B cell (primary cell): ENCODE measurements around the gene DUSP7. TPM values are rescaled to one million over a fixed set of nuclear protein-coding genes. Genes with fewer than 3 reads are reported as not detected.

Experiments used
- ATAC-seq: fragments of 200-7000 bp; cut with Tn5 transposase; one replicate; pipeline ENCODE4 v1.10.0; 2021; ENCODE audit warnings: low read depth, mild to moderate bottlenecking, moderate number of reproducible peaks, moderate library complexity
- CTCF ChIA-PET: fragments of 350-600 bp; sonication (Branson Sonifier 250); formaldehyde crosslinking; loops from one replicate; lab custom pipeline; 2021; ENCODE audit warnings: antibody characterized with exemption, inconsistent platforms; lab: Charles Lee
- POLR2A ChIA-PET: fragments of 350-600 bp; sonication (Branson Sonifier 250); formaldehyde crosslinking; loops from one replicate; lab custom pipeline; 2021; ENCODE audit warnings: antibody characterized with exemption; lab: Charles Lee
- DNase-seq: peaks from one replicate; pipeline ENCODE4 v3.0.0; 2013
- H2AFZ ChIP-seq: 2 replicates; pipeline ENCODE4 v1.6.1; 2012; ENCODE audit warnings: mild to moderate bottlenecking, low read depth, low read length; ENCODE audit not compliant: insufficient read depth, poor library complexity, severe bottlenecking
- H3K27ac ChIP-seq, 2 donors: 1 replicate in 1 of 2; 2 replicates in 1 of 2; pipeline ENCODE4 v1.5.1; 2012 to 2013; ENCODE audit warnings: low read length in 2 of 2, mild to moderate bottlenecking in 2 of 2, moderate library complexity in 1 of 2
- H3K27me3 ChIP-seq, 4 experiments: fragments of 200-600 bp in 1 of 4; sonication (generic) in 1 of 4; replicated peaks in 1 of 4; 1 replicate in 2 of 4; 2 replicates in 2 of 4; pipeline versions ENCODE4 v1.6.1 to v1.7.0; 2013 to 2016; ENCODE audit warnings: low read length in 3 of 4, mild to moderate bottlenecking in 2 of 4, mixed read lengths in 1 of 4, moderate library complexity in 1 of 4; ENCODE audit not compliant: insufficient read depth in 4 of 4, control insufficient read depth in 3 of 4; ENCODE audit errors: control extremely low read depth in 1 of 4
- H3K36me3 ChIP-seq, 2 experiments: replicated peaks in 1 of 2; 1 replicate in 1 of 2; 2 replicates in 1 of 2; pipeline versions ENCODE4 v1.6.1 to v1.7.1; 2013; ENCODE audit warnings: low read length in 1 of 2; ENCODE audit not compliant: insufficient read depth in 2 of 2, control insufficient read depth in 1 of 2; ENCODE audit errors: control extremely low read depth in 1 of 2, extremely low read depth in 1 of 2
- H3K4me1 ChIP-seq, 2 donors: fragments of 200-600 bp in 1 of 2; sonication (generic) in 1 of 2; 1 replicate in 1 of 2; 2 replicates in 1 of 2; pipeline versions ENCODE4 v1.5.1 to v1.6.1; 2013 to 2017; ENCODE audit warnings: low read length in 2 of 2; ENCODE audit not compliant: control insufficient read depth in 2 of 2, insufficient read depth in 2 of 2
- H3K4me2 ChIP-seq: replicated peaks from 2 replicates; pipeline ENCODE3; 2012; ENCODE audit warnings: mild to moderate bottlenecking, low read depth, low read length; ENCODE audit not compliant: poor library complexity, severe bottlenecking
- H3K4me3 ChIP-seq, 5 experiments: fragments of 200-600 bp in 1 of 5; sonication (generic) in 1 of 5; 1 replicate in 3 of 5; 2 replicates in 2 of 5; pipeline versions ENCODE4 v1.5.1 to v1.7.0; 2011 to 2016; ENCODE audit warnings: low read length in 4 of 5, mild to moderate bottlenecking in 4 of 5, low read depth in 2 of 5, control low read depth in 1 of 5, moderate library complexity in 1 of 5; ENCODE audit not compliant: insufficient read depth in 1 of 5; ENCODE audit errors: control extremely low read depth in 1 of 5, extremely low read depth in 1 of 5
- H3K79me2 ChIP-seq: fragments of 200-600 bp; sonication (generic); one replicate; pipeline ENCODE4 v1.6.0; 2016; ENCODE audit warnings: low read length; ENCODE audit not compliant: control insufficient read depth, insufficient read depth
- H3K9ac ChIP-seq: fragments of 200-600 bp; sonication (generic); 2 replicates; pipeline ENCODE4 v1.6.1; 2017; ENCODE audit warnings: mild to moderate bottlenecking, low read length, moderate library complexity
- H3K9me3 ChIP-seq, 3 donors: one replicate each; pipeline versions ENCODE4 v1.6.1 to v1.7.1; 2013; ENCODE audit warnings: low read length in 2 of 3; ENCODE audit not compliant: control insufficient read depth in 2 of 3, insufficient read depth in 1 of 3; ENCODE audit errors: control extremely low read depth in 1 of 3
- H4K20me1 ChIP-seq: 2 replicates; pipeline ENCODE4 v1.6.0; 2012; ENCODE audit warnings: mild to moderate bottlenecking, low read length; ENCODE audit not compliant: insufficient read depth, control insufficient read depth, poor library complexity, severe bottlenecking
- H3K27ac Mint-ChIP-seq: one replicate; pipeline ENCODE4 v1.8.0; 2021; ENCODE audit warnings: mixed read lengths
- H3K27me3 Mint-ChIP-seq: one replicate; pipeline ENCODE4 v1.8.0; 2021; ENCODE audit warnings: mixed read lengths
- H3K4me1 Mint-ChIP-seq: one replicate; pipeline ENCODE4 v1.8.0; 2021; ENCODE audit warnings: mixed read lengths
- H3K4me3 Mint-ChIP-seq: one replicate; pipeline ENCODE4 v1.8.0; 2021; ENCODE audit warnings: mixed read lengths
- H3K9me3 Mint-ChIP-seq: one replicate; pipeline ENCODE4 v1.8.0; 2022; ENCODE audit warnings: mixed read lengths; ENCODE audit not compliant: insufficient read depth
- CTCF ChIP-seq: fragments of 200-600 bp; IDR thresholded peaks from one replicate; pipeline ENCODE4 v1.8.0; 2022; ENCODE audit warnings: antibody characterized with exemption, mild to moderate bottlenecking
- EZH2 ChIP-seq: IDR thresholded peaks from 2 replicates; pipeline ENCODE4 v1.6.1; 2012; ENCODE audit warnings: borderline replicate concordance, low read depth, mild to moderate bottlenecking, moderate library complexity, low read length; ENCODE audit not compliant: insufficient read depth, poor library complexity, severe bottlenecking
- WGBS: methylation state at CpG from one replicate; pipeline ENCODE4 v1.1.5; 2013; ENCODE audit warnings: missing lambda C conversion rate; ENCODE audit not compliant: insufficient coverage; 5-methylcytosine and 5-hydroxymethylcytosine counted together
- intact Hi-C: fragments of 100-400 bp; cut with micrococcal nuclease; formaldehyde crosslinking; loops from one replicate; pipeline ENCODE4 v1.10.0; 2022
- polyA plus RNA-seq: library from polyadenylated mRNA; depleted of rRNA; stranded (reverse); fragments of >200 nt; gene quantifications from 2 replicates; pipeline ENCODE4 v1.2.3, GENCODE V29; 2012
- total RNA-seq, 2 donors: library from RNA; stranded (reverse); fragments of 120-200 nt in 1 of 2; gene quantifications; 1 replicate in 1 of 2; 2 replicates in 1 of 2; pipeline versions ENCODE4 v1.2.3 to v1.2.4, GENCODE V29; 2013 to 2022

The DUSP7 gene
- total and polyA plus RNA-seq, 2 donors (not counting 1 experiment from before 2014, with no cell fraction given), result 5.1 to 6.9 TPM

- no peak overlapping the region for H3K9ac ChIP-seq
- ChIA-PET POLR2A (no interaction called here), CTCF (interaction anchor here (1.3 kb wide), 1 partner anchor 38 kb away, joined by 3 read pairs; no protein-coding TSS in a partner anchor)
- intact Hi-C loops, result no loop called here
- H3K4me3 ChIP-seq, result no peak overlapping the region
- Mint-ChIP-seq H3K27me3 (peaks cover 3% of the 10 kb centered on the region), H3K4me3 (no peak overlapping the region), H3K27ac (no peak overlapping the region), H3K4me1 (peaks cover 5% of the 10 kb centered on the region), H3K9me3 (no peaks in the 10 kb centered on the region)
- TF ChIP-seq EZH2 (no peak), CTCF (no peak)
- H4K20me1 ChIP-seq, result no peaks in the 10 kb centered on the region
- no peak overlapping the region for H2AFZ ChIP-seq
- H3K79me2 ChIP-seq, result no peaks in the 10 kb centered on the region
- H3K36me3 ChIP-seq, result no peaks in the 10 kb centered on the region
- H3K9me3 ChIP-seq, result no peaks in the 10 kb centered on the region
- H3K4me1 ChIP-seq, result peaks cover 0 to 10% of the 10 kb centered on the region in 2 donors
- no peak for DNase-seq
- WGBS, result 94% methylated on average over 17 of the region's 17 CpGs
- ATAC-seq, result no peak
- peaks cover 0 to 5% (median 3%) of the 10 kb centered on the region in 4 experiments for H3K27me3 ChIP-seq
- H3K27ac ChIP-seq, result no peak overlapping the region
- H3K4me2 ChIP-seq, result no peak overlapping the region
Observed at GRCh38 chr3:52039846-52040245, 16.5 kb downstream of the DUSP7 start.

- H3K27me3 Mint-ChIP-seq, result peaks cover 3% of the 10 kb centered on the region
- H3K9ac ChIP-seq, result no peak overlapping the region
- no peaks in the 10 kb centered on the region for H3K9me3 Mint-ChIP-seq
Observed at GRCh38 chr3:52039426-52039825, 16.9 kb downstream of the DUSP7 start.

More at GRCh38 chr3:52039426-52039825, 16.9 kb downstream of the DUSP7 start:
- Histone ChIP-seq H3K9me3 (no peaks in the 10 kb centered on the region), H2AFZ (no peak overlapping the region), H3K79me2 (no peaks in the 10 kb centered on the region), H3K4me3 (no peak overlapping the region), H3K27ac (no peak overlapping the region), H3K27me3 (peaks cover 0 to 5% (median 3%) of the 10 kb centered on the region in 4 experiments), H3K36me3 (no peaks in the 10 kb centered on the region), H3K4me1 (peaks cover 0 to 10% of the 10 kb centered on the region in 2 donors), H4K20me1 (no peaks in the 10 kb centered on the region), H3K4me2 (no peak overlapping the region)
- ATAC-seq (no peak), DNase-seq (no peak)
- TF ChIP-seq CTCF (no peak), EZH2 (no peak)
- ChIA-PET CTCF (interaction anchor here (1.3 kb wide), 1 partner anchor 38 kb away, joined by 3 read pairs; no protein-coding TSS in a partner anchor), POLR2A (no interaction called here)
- Mint-ChIP-seq H3K4me1 (peaks cover 5% of the 10 kb centered on the region), H3K4me3 (no peak overlapping the region), H3K27ac (no peak overlapping the region)
- WGBS, result 87% methylated on average over 3 of the region's 4 CpGs
- intact Hi-C loops, result no loop called here
